Measurements from ENCODE around the gene HS3ST2.
"Not testable (repeated sequence)": the region's sequence is repeated elsewhere in the genome, so short reads cannot be mapped to it uniquely, and the experiment has no call there.

Gene HS3ST2

DNA sequence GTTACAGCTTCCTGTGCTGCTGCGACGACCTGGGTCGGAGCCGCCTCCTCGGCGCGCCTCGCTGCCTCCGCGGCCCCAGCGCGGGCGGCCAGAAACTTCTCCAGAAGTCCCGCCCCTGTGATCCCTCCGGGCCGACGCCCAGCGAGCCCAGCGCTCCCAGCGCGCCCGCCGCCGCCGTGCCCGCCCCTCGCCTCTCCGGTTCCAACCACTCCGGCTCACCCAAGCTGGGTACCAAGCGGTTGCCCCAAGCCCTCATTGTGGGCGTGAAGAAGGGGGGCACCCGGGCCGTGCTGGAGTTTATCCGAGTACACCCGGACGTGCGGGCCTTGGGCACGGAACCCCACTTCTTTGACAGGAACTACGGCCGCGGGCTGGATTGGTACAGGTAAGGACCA lies 746 bp downstream of the HS3ST2 start:
- no peak for DNase-seq

DNA sequence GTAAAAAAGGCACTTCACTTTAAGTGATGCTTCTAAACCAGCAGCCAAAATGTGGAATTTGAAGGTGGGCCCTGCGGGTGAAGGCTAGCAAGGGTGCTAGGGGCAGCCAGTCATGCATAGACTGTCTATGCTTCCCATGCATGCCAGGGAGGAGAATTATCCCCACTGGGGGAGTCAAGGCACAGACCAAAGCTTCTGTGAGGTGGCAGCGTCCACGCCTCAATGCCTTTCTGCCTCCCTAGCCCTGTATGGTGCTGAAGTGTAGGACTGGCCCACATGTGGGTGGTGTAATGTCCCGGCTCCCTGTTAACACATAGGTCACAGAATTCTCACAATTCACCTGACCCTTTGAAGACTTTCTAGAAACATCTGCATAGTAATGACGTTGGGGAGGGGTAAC lies 1.9 kb downstream of the HS3ST2 start:
- no peak for DNase-seq

GRCh38 chr16:22816475-22816874 lies 2.5 kb downstream of the HS3ST2 start:
- no peak for DNase-seq

DNA sequence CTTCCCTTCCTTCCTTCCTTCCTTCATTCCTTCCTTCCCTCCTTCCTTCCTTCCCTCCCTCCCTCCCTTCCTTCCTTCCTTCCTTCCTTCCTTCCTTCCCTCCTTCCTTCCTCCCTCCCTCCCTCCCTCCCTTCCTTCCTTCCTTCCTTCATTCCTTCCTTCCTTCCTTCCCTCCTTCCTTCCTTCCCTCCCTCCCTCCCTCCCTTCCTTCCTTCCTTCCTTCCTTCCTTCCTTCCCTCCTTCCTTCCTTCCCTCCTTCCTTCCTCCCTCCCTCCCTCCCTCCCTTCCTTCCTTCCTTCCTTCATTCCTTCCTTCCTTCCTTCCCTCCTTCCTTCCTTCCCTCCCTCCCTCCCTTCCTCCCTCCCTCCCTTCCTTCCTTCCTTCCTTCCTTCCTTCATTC lies 4.8 kb downstream of the HS3ST2 start:
- not testable (repeated sequence) for DNase-seq

GRCh38 chr16:22838681-22839080 lies 24.7 kb downstream of the HS3ST2 start:
- no peak for DNase-seq

DNA sequence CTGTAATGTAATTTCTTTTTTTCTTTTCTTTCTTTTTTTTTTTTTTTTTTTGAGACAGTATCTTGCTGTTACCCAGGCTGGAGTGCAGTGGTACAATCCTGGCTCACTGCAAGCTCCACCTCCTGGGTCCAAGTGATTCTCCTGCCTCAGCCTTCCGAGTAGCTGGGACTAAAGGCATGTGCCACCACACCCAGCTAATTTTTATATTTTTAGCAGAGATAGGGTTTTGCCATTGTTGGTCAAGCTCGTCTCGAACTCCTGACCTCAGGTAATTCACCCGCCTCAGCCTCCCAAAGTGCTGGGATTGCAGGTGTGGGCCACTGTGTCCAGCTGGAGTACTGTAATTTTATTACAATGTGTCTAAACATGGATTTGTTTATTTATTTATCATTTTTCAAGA lies 28.1 kb downstream of the HS3ST2 start:
- DNase-seq: not testable (repeated sequence)

- DNase-seq: no peak
These were observed 29.2 kb downstream of the HS3ST2 start for GRCh38 chr16:22843122-22843521.

DNA sequence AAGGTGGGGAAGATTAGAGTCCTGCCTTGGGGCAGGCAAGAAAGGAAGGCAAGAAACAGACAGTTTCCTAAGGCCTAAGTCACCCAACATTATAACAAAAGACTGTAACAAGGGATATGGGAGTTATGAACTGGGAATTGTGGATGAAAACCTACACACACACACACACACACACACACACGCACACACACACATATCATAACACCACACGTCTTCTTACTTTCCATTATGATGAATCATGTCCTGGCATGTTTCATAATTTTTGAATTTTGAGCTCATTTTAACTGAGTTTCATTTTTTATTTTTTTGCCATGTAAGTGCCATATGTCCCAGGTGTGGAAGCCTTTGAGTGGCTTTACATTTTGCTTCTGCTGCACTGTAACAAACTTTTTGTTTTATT lies 29.9 kb downstream of the HS3ST2 start:
- DNase-seq: no peak

- DNase-seq: no peak
These were observed 30.5 kb downstream of the HS3ST2 start for GRCh38 chr16:22844416-22844815.

GRCh38 chr16:22847100-22847499 lies 33.1 kb downstream of the HS3ST2 start:
- DNase-seq: no peak

DNA sequence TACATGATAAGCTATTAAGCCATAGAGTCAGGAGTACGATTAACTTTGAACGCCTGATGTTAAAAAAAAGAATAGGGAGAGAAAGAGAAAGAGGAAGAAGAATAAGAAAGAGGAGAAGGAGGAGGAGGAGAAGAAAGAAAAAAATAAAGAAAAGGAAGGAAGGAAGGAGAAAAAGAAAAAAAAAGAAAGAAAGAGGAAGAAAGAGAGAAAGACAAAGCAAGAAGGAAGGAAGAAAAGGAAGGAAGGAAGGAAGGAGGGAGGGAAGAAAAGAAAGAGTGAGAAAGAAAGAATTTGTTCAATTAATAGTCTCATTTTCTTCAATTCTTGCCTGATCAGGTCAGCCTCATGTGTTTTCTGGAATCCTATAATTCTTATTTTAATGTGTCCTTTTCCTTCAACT lies 33.7 kb downstream of the HS3ST2 start:
- no peak for DNase-seq

DNA sequence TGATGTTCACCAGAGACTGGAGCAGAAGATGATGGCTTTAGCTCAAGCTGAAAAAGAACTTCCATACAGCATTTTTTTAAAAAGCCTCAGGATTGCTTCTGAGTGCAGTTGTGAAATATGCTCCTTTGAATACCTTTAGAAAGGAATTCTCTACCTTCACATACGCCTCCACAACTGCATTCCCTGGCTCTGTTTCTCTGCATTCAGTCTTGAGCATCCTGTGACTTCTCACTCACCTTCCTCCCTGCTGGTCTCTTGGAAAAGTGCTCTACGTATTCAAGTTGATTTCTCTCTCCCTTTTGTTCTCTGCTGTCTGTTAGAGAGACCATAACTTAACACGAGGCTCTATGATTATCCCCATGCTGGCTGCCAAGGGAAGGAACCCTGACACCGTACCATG lies 34.5 kb downstream of the HS3ST2 start:
- no peak for DNase-seq

DNA sequence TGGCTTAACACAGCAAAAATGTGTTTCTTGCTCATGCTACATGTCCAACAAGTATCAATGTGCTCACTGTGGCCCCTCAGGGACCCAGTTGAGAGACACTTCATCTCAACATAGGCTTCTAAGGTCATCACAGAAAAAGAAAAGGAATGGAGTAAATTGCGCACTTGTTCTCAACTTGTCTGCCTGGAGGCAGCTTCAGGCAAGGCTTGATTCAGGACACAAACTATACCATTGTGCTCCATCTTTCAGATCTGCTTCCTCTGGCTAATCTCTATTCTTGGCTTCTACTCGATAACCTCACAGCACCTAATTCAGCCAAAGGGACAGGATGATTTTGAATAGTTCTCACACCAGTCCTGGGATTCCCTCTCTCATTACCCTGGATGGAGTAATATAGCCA lies 35.6 kb downstream of the HS3ST2 start:
- no peak for DNase-seq

GRCh38 chr16:22855231-22855630 lies 41.3 kb downstream of the HS3ST2 start:
- no peak for DNase-seq

DNA sequence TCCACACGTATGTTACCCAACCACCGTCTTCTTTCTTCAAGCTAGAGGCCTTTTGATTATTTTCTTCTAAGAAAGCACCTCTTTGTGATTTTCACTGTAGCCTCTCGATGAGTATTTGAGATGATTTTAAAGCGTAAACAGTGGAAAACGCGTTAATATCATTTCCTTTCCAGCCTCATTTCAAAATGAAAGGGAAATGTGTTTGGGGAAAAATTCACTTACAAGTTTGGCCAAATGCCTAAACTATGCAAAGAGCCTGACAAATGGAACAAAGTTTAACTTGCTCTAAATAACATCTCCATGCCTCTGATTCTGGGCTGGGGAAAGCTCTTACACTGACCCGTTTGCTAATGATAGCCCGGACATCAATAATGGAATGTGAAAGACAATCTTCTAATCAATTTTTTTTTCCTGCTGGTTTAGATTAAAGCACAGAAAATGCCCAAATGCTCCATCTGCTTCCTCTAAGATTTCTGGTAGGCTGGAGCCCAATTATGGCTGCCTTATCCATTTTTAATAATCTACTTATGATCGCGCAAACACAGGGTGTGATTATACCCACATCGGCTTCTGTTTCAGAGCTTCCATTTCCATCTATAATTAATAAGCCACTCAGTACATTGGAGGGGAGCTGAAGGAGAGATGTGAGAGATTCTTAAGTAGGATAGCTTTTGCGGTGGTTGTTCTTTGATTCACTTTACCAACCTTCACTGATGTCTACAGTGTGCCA lies 43.5 kb downstream of the HS3ST2 start:
- no peak for DNase-seq

DNA sequence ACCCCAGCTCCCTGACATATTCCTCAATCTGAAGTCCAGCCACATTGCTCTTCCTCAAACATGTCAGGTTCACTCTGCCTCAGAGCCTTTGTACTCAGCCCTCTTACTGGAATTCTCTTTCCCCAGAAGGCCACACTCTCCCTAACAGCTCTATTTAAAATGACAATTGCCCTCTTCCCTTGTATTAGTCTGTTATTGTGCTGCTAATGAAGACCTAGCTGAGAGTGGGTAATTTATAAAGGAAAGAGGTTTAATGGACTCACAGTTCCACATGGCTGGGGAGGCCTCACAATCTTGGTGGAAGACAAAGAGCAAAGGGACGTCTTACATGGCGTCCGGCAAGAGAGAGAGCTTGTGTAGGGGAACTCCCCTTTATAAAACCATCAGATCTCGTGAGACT lies 46.0 kb downstream of the HS3ST2 start:
- DNase-seq: no peak

DNA sequence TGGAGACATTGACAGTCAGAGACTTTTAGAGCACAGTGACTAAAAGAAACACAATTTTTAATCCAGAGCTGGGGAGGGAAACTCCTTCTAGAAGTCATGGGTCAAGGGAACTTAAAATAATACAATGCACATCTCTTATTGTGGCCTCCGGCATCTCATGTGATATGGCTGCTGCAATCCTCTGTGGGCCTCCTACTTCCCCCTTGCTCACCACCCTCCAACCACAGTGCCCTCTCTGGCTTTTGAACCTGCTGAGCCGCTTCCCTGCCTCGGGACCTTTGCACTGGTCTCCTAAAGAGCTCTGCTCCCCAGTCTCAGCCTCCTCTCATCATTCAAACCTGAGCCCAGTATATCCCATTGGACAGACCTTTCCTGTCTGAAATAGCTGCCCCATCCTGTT lies 47.6 kb downstream of the HS3ST2 start:
- DNase-seq: no peak

DNA sequence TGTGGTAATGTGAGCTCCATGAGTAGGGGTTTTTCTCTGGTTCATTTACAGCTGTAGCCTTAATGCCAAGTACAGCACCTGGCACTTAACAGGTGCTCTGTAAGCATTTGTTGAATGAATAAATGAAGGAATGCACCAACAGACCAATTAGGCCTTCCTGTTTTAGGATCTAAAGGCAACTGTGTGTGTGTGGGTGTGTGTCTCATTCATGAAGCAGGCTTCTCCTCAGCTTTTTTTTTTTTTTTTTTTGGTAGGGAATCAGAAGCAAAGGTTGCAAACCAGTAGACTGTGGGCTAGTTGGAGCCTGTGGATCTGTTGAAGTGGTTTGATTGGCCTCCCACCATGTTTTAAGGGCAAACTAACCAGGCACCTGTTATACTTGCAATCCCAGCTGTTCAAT lies 48.1 kb downstream of the HS3ST2 start:
- no peak for DNase-seq

- no peak for DNase-seq
These were observed 50.4 kb downstream of the HS3ST2 start for GRCh38 chr16:22864375-22864774.

GRCh38 chr16:22868593-22869224 lies 54.7 kb downstream of the HS3ST2 start:
- DNase-seq: no peak

DNA sequence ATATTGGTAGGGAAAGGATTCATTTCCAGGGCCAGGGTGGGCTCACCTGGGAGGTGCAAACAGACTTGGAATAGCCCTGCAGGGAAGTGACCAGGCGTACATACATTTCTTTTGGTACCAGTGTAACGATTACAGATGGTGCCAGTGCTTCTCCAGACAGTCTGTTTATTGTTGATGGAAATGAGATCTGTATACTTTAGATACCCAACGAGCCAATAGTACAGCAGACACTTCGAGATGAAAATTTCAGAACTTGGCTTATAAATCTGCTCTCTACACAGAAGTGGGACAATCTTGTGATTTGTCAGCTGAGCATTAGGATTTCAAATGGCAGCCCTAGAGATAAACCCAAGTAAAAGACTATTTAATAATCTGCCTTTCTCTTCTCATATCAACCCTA lies 57.9 kb downstream of the HS3ST2 start:
- DNase-seq: no peak

- no peak for DNase-seq
These were observed 60.4 kb downstream of the HS3ST2 start for GRCh38 chr16:22874394-22874793.

DNA sequence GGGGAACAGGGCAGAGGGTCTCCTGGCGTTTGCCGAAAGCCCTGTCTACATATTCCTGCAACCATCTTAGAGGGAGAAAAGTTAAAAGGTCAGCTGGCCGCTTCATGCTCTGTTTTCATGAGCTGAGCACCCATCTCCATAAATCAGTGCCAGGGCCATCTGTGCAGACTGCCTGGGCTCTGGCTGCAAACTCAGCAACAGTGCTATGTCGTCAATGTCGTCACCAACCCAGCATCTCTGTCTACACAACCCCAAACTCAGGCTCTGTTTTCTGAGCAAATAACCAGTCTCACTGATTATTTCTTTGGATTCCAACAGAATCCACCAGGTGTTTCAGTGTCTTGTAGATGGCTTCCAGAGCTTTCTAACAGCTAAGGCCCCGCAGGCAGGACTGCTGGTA lies 65.0 kb downstream of the HS3ST2 start:
- DNase-seq: no peak

- no peak for DNase-seq
These were observed 65.5 kb downstream of the HS3ST2 start for GRCh38 chr16:22879466-22879865.

DNA sequence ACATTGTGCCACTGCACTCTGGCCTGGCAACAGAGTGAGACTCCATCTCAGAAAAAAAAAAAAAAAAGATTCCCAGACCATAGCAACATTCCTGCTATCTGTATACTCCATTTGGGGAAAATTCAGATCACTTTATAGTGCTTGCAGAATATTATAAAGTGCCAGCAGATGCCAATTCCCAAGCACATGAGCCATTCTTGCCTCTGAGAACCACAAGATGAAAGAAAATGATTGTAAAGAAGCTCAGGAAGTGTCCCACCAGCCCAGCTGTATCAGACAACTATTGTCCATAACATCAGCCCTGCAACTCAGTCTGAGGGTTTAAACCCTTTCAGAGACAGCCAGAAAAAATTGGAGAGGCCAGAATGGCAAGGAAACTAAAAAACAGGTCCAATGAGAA lies 69.0 kb downstream of the HS3ST2 start:
- DNase-seq: no peak
